DND-41 (cell line): ENCODE results near the gene MFSD12.

Source experiments
- ATAC-seq: fragments of 200-7000 bp; cut with Tn5 transposase; 3 replicates; pipeline ENCODE4 v1.9.1; 2021; ENCODE audit warnings: low read depth; ENCODE audit not compliant: insufficient read depth
- DNase-seq: peaks from one replicate; pipeline ENCODE4 v3.0.0-alpha.2; 2020
- H2AFZ ChIP-seq: 2 replicates; pipeline ENCODE4 v1.6.0; 2012; ENCODE audit warnings: low read depth, low read length
- H3K27ac ChIP-seq: 2 replicates; pipeline ENCODE4 v1.5.1; 2012; ENCODE audit warnings: low read length, inconsistent platforms
- H3K27me3 ChIP-seq: fragments of 200-600 bp; sonication (generic); 2 replicates; pipeline ENCODE4 v1.6.0; 2012; ENCODE audit warnings: low read length, mild to moderate bottlenecking, inconsistent platforms; ENCODE audit not compliant: insufficient read depth, poor library complexity
- H3K36me3 ChIP-seq: 2 replicates; pipeline ENCODE4 v1.5.1; 2012; ENCODE audit warnings: low read length, inconsistent platforms; ENCODE audit not compliant: insufficient read depth
- H3K4me1 ChIP-seq: 2 replicates; pipeline ENCODE4 v1.5.1; 2012; ENCODE audit warnings: mild to moderate bottlenecking, low read length; ENCODE audit not compliant: insufficient read depth
- H3K4me2 ChIP-seq: 2 replicates; pipeline ENCODE4 v1.6.0; 2012; ENCODE audit warnings: mild to moderate bottlenecking, moderate library complexity, low read length, inconsistent platforms; ENCODE audit not compliant: insufficient read depth
- H3K4me3 ChIP-seq, 2 experiments: fragments of 200-600 bp in 1 of 2; shearing (Covaris generic) in 1 of 2; 2 replicates each; pipeline ENCODE4 v1.5.1; 2012 to 2016; ENCODE audit warnings: inconsistent platforms in 2 of 2, low read length in 2 of 2, mild to moderate bottlenecking in 2 of 2, low read depth in 1 of 2, moderate library complexity in 1 of 2
- H3K79me2 ChIP-seq: 2 replicates; pipeline ENCODE4 v1.6.0; 2012; ENCODE audit warnings: low read length, inconsistent platforms; ENCODE audit not compliant: insufficient read depth
- H3K9ac ChIP-seq: 2 replicates; pipeline ENCODE4 v1.6.0; 2012; ENCODE audit warnings: low read depth, mild to moderate bottlenecking, inconsistent platforms, low read length, moderate library complexity
- H3K9me3 ChIP-seq: 2 replicates; pipeline ENCODE4 v1.5.1; 2012; ENCODE audit warnings: low read length, moderate library complexity, mild to moderate bottlenecking, inconsistent platforms; ENCODE audit not compliant: insufficient read depth, severe bottlenecking
- H4K20me1 ChIP-seq: 2 replicates; pipeline ENCODE4 v1.6.0; 2012; ENCODE audit warnings: low read length; ENCODE audit not compliant: insufficient read depth
- CTCF ChIP-seq: IDR thresholded peaks from 2 replicates; pipeline ENCODE4 v1.5.1; 2012; ENCODE audit warnings: borderline replicate concordance, low read length, moderate library complexity, mild to moderate bottlenecking; ENCODE audit not compliant: poor library complexity, severe bottlenecking; ENCODE audit errors: extremely low read depth
- EZH2 ChIP-seq: IDR thresholded peaks from 3 replicates; pipeline ENCODE4 v1.6.1; 2012; ENCODE audit warnings: borderline replicate concordance, low read depth, mild to moderate bottlenecking, moderate library complexity, low read length, inconsistent platforms; ENCODE audit not compliant: severe bottlenecking

The MFSD12 gene

DNA sequence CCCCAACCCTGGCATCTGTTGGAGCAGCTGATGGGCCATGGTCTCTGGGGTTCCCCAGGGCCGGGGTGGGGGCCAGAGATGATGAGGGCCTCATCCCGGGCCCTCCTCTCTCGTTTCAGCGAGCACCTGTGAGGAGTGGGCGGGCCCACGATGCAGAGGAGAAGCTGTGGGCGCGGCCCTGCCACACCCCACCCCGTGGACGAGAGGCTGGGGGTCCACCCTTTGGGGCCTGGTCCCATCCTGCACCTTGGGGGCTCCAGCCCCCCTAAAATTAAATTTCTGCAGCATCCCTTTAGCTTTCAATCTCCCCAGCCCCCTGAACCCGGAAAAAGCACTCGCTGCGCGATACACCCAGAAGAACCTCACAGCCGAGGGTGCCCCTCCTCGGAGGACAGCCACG, 21.0 kb upstream of the MFSD12 start:
- no peak for TF ChIP-seq CTCF
- no peak for TF ChIP-seq EZH2
- Histone ChIP-seq H3K9ac (no peak overlapping the region), H3K4me1 (peaks cover 7% of the 10 kb centered on the region), H4K20me1 (0 out of 2 replicates have a peak, but pooled peaks cover 5% of the 10 kb centered on the region), H3K27ac (no peak overlapping the region), H3K36me3 (peaks cover 27% of the 10 kb centered on the region), H3K79me2 (peaks cover 4% of the 10 kb centered on the region), H3K9me3 (no peaks in the 10 kb centered on the region), H2AFZ (no peak overlapping the region), H3K4me3 (no peak overlapping the region), H3K4me2 (no peak overlapping the region), H3K27me3 (no peaks in the 10 kb centered on the region)
- DNase-seq (no peak), ATAC-seq (no peak)

DNA sequence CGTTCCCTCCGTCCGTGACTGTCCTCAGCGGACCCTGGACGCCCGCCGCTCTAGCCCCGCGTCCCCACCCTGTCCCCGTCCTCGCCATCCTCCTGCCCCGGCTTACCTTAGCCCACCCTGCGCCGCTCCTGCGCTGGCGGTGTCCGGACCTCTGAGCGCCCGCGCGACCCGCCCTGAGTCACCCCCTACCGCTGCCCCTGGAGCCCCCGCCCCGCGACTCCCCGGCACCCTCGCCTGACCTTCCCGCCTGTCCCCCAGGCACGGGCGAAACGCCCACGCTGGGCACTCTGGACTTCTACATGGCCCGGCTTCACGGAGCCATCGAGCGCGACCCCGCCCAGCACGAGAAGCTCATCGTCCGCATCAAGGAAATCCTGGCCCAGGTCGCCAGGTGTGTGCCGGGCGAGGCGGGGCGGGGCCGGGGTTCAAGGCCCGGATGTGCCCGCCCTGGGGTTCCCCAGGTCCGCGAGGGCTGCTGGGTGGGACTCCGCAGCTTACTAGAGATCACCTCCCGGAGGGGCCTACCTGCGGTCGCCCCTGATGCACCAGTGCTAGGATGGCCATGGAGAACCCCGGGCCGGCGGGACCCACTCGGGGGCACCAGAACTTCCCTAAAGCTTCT, 20.4 kb upstream of the MFSD12 start:
- Histone ChIP-seq H4K20me1 (0 out of 2 replicates have a peak, but pooled peaks cover 5% of the 10 kb centered on the region), H3K79me2 (peaks cover 9% of the 10 kb centered on the region), H3K4me3 (no peak overlapping the region), H3K36me3 (peaks cover 27% of the 10 kb centered on the region), H3K27ac (no peak overlapping the region), H3K9me3 (no peaks in the 10 kb centered on the region), H2AFZ (no peak overlapping the region), H3K9ac (no peak overlapping the region), H3K4me1 (peaks cover 9% of the 10 kb centered on the region), H3K27me3 (no peaks in the 10 kb centered on the region), H3K4me2 (no peak overlapping the region)
- DNase-seq, result no peak
- TF ChIP-seq CTCF (no peak), EZH2 (no peak)
- no peak for ATAC-seq

DNA sequence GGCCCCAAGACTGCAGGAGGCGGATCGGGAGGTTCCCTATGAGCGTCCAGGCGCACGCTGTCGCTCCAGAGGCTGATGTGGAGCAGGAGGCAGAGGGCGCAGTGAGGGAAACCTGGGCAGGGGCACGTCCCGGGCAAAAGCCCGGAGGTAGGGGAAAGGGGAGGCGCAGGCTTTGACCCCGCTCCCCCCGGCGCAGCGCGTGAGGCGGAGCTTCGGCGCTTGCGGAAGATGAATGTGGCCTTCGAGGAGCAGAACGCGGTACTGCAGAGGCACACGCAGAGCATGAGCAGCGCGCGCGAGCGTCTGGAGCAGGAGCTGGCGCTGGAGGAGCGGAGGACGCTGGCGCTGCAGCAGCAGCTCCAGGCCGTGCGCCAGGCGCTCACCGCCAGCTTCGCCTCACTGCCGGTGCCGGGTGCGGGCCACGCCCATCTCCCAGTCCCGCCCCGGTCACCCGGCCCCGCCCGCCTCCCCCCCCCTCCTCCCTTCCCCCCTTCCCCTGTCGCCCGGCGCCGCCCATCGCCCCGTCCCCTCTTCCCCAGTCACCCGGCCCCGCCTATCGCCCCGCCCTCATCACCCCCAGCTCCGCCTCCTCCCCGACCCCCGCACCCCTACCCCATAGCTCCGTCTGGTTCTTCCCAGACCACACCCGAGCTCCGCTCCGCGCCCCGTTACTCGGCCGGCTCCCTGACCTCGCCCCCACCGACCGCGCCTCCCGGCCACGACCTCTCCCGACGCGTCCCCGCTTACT, 19.5 kb upstream of the MFSD12 start:
- Histone ChIP-seq H2AFZ (no peak overlapping the region), H3K4me2 (no peak overlapping the region), H3K4me3 (no peak overlapping the region), H3K27ac (no peak overlapping the region), H3K9ac (no peak overlapping the region), H3K27me3 (no peaks in the 10 kb centered on the region), H3K79me2 (peaks cover 9% of the 10 kb centered on the region), H3K4me1 (peaks cover 15% of the 10 kb centered on the region), H3K36me3 (peaks cover 27% of the 10 kb centered on the region), H3K9me3 (no peaks in the 10 kb centered on the region), H4K20me1 (0 out of 2 replicates have a peak, but pooled peaks cover 5% of the 10 kb centered on the region)
- TF ChIP-seq EZH2 (no peak), CTCF (no peak)
- ATAC-seq (no peak), DNase-seq (no peak)
